Activated CD4-positive, alpha-beta T cell treated with anti-CD3 and anti-CD28 coated beads, Interleukin-2, amount 10 ng/mL, durations not matched to agents 24 days and 14 days (primary cell): ENCODE measurements around the gene B3GLCT. TPM values are rescaled to one million over a fixed set of nuclear protein-coding genes. Genes with fewer than 3 reads are reported as not detected.
"Not testable (repeated sequence)": the region's sequence is repeated elsewhere in the genome, so short reads cannot be mapped to it uniquely, and the experiment has no call there.

ENCODE experiments used
- DNase-seq: peaks from one replicate; pipeline ENCODE4 v3.0.0; 2022
- H3K27ac Mint-ChIP-seq: one replicate; pipeline ENCODE4 v1.8.0; 2022; ENCODE audit warnings: mild to moderate bottlenecking, mixed read lengths
- H3K27me3 Mint-ChIP-seq: one replicate; pipeline ENCODE4 v1.8.0; 2022; ENCODE audit warnings: mixed read lengths
- H3K36me3 Mint-ChIP-seq: one replicate; pipeline ENCODE4 v1.8.0; 2022; ENCODE audit warnings: low read depth, mild to moderate bottlenecking, mixed read lengths
- H3K4me1 Mint-ChIP-seq: one replicate; pipeline ENCODE4 v1.8.0; 2021; ENCODE audit warnings: mixed read lengths
- H3K4me3 Mint-ChIP-seq: one replicate; pipeline ENCODE4 v1.8.0; 2022; ENCODE audit warnings: mild to moderate bottlenecking, moderate library complexity, mixed read lengths
- H3K9me3 Mint-ChIP-seq: one replicate; pipeline ENCODE4 v1.8.0; 2021; ENCODE audit warnings: mixed read lengths
- intact Hi-C: fragments of 100-400 bp; cut with micrococcal nuclease; formaldehyde crosslinking; loops from one replicate; pipeline ENCODE4 v1.15.1; 2023
- total RNA-seq: library from RNA; stranded (reverse); gene quantifications from 2 replicates; pipeline ENCODE4 v1.2.3, GENCODE V29; 2022

The B3GLCT gene
- total RNA-seq, 1 donor from 2014 or later = 4.0 TPM

GRCh38 chr13:31334994-31335557, 135.3 kb downstream of the B3GLCT start:
- intact Hi-C loops = no loop called here

GRCh38 chr13:31339616-31340015, 139.8 kb downstream of the B3GLCT start:
- H3K27me3 Mint-ChIP-seq, H3K9me3 Mint-ChIP-seq, H3K4me1 Mint-ChIP-seq, H3K27ac Mint-ChIP-seq, DNase-seq, H3K4me3 Mint-ChIP-seq, H3K36me3 Mint-ChIP-seq, intact Hi-C loops: not testable (repeated sequence)

More at GRCh38 chr13:31334994-31335557, 135.3 kb downstream of the B3GLCT start:
- Mint-ChIP-seq H3K27ac (no peak overlapping the region), H3K9me3 (peaks cover 3% of the 10 kb centered on the region), H3K4me1 (no peaks in the 10 kb centered on the region), H3K4me3 (no peak overlapping the region), H3K36me3 (no peaks in the 10 kb centered on the region), H3K27me3 (peaks cover 2% of the 10 kb centered on the region)
- DNase-seq = no peak

- H3K36me3 Mint-ChIP-seq, H3K4me3 Mint-ChIP-seq, intact Hi-C loops, H3K9me3 Mint-ChIP-seq, H3K27ac Mint-ChIP-seq, H3K4me1 Mint-ChIP-seq, H3K27me3 Mint-ChIP-seq, DNase-seq: not testable (repeated sequence)
Measured at GRCh38 chr13:31340848-31341247, 141.1 kb downstream of the B3GLCT start.

GRCh38 chr13:31346891-31347290, 147.1 kb downstream of the B3GLCT start:
- no peak overlapping the region for H3K4me3 Mint-ChIP-seq

GRCh38 chr13:31349156-31349555, 149.4 kb downstream of the B3GLCT start:
- no peak overlapping the region for H3K4me3 Mint-ChIP-seq
- H3K27ac Mint-ChIP-seq = no peak overlapping the region
- peaks cover 11% of the 10 kb centered on the region for H3K27me3 Mint-ChIP-seq
- H3K36me3 Mint-ChIP-seq = no peaks in the 10 kb centered on the region
- intact Hi-C loops = no loop called here
- peaks cover 4% of the 10 kb centered on the region for H3K9me3 Mint-ChIP-seq
- no peak for DNase-seq
- no peaks in the 10 kb centered on the region for H3K4me1 Mint-ChIP-seq

More at GRCh38 chr13:31346891-31347290, 147.1 kb downstream of the B3GLCT start:
- intact Hi-C loops = no loop called here
- no peaks in the 10 kb centered on the region for H3K36me3 Mint-ChIP-seq
- H3K27me3 Mint-ChIP-seq = peaks cover 11% of the 10 kb centered on the region
- H3K27ac Mint-ChIP-seq = no peak overlapping the region
- DNase-seq = no peak
- peaks cover 3% of the 10 kb centered on the region for H3K9me3 Mint-ChIP-seq
- no peaks in the 10 kb centered on the region for H3K4me1 Mint-ChIP-seq

- Mint-ChIP-seq H3K27me3 (peaks cover 11% of the 10 kb centered on the region), H3K9me3 (peaks cover 8% of the 10 kb centered on the region), H3K27ac (no peak overlapping the region), H3K36me3 (no peaks in the 10 kb centered on the region), H3K4me3 (no peak overlapping the region), H3K4me1 (no peaks in the 10 kb centered on the region)
- DNase-seq = no peak
- intact Hi-C loops = no loop called here
Measured at GRCh38 chr13:31350560-31350959, 150.8 kb downstream of the B3GLCT start.

- intact Hi-C loops = no loop called here
- no peak overlapping the region for H3K4me3 Mint-ChIP-seq
- no peaks in the 10 kb centered on the region for H3K4me1 Mint-ChIP-seq
- H3K36me3 Mint-ChIP-seq = no peaks in the 10 kb centered on the region
- H3K27ac Mint-ChIP-seq = no peak overlapping the region
- H3K27me3 Mint-ChIP-seq = peaks cover 11% of the 10 kb centered on the region
- peaks cover 8% of the 10 kb centered on the region for H3K9me3 Mint-ChIP-seq
- no peak for DNase-seq
Measured at GRCh38 chr13:31351376-31351775, 151.6 kb downstream of the B3GLCT start.

- Mint-ChIP-seq H3K27me3 (peaks cover 11% of the 10 kb centered on the region), H3K9me3 (peaks cover 8% of the 10 kb centered on the region), H3K4me1 (no peaks in the 10 kb centered on the region), H3K36me3 (no peaks in the 10 kb centered on the region), H3K27ac (no peak overlapping the region), H3K4me3 (no peak overlapping the region)
- DNase-seq = no peak
- intact Hi-C loops = no loop called here
Measured at GRCh38 chr13:31352467-31352866, 152.7 kb downstream of the B3GLCT start.

GRCh38 chr13:31355001-31355400, 155.2 kb downstream of the B3GLCT start:
- Mint-ChIP-seq H3K27ac (no peak overlapping the region), H3K9me3 (peaks cover 8% of the 10 kb centered on the region), H3K4me3 (no peak overlapping the region), H3K36me3 (no peaks in the 10 kb centered on the region), H3K4me1 (no peaks in the 10 kb centered on the region), H3K27me3 (peaks cover 11% of the 10 kb centered on the region)
- no peak for DNase-seq
- intact Hi-C loops = no loop called here

GRCh38 chr13:31356991-31357390, 157.2 kb downstream of the B3GLCT start:
- no peaks in the 10 kb centered on the region for H3K36me3 Mint-ChIP-seq
- no peak for DNase-seq
- H3K9me3 Mint-ChIP-seq = peaks cover 4% of the 10 kb centered on the region
- no peaks in the 10 kb centered on the region for H3K27me3 Mint-ChIP-seq
- no peak overlapping the region for H3K27ac Mint-ChIP-seq
- intact Hi-C loops = no loop called here
- no peak overlapping the region for H3K4me3 Mint-ChIP-seq
- no peaks in the 10 kb centered on the region for H3K4me1 Mint-ChIP-seq

GRCh38 chr13:31357581-31357980, 157.8 kb downstream of the B3GLCT start:
- Mint-ChIP-seq H3K27me3 (no peaks in the 10 kb centered on the region), H3K9me3 (peaks cover 4% of the 10 kb centered on the region), H3K27ac (no peak overlapping the region), H3K36me3 (no peaks in the 10 kb centered on the region), H3K4me3 (no peak overlapping the region), H3K4me1 (no peaks in the 10 kb centered on the region)
- intact Hi-C loops = no loop called here
- no peak for DNase-seq

GRCh38 chr13:31361673-31362072, 161.9 kb downstream of the B3GLCT start:
- Mint-ChIP-seq H3K4me3 (no peak overlapping the region), H3K9me3 (no peaks in the 10 kb centered on the region), H3K27ac (no peak overlapping the region), H3K27me3 (no peaks in the 10 kb centered on the region), H3K36me3 (no peaks in the 10 kb centered on the region), H3K4me1 (no peaks in the 10 kb centered on the region)
- DNase-seq = no peak
- intact Hi-C loops = no loop called here

GRCh38 chr13:31365630-31366029, 165.9 kb downstream of the B3GLCT start:
- H3K4me3 Mint-ChIP-seq = no peak overlapping the region
- no peak for DNase-seq
- no peak overlapping the region for H3K27ac Mint-ChIP-seq
- peaks cover 3% of the 10 kb centered on the region for H3K9me3 Mint-ChIP-seq
- no peaks in the 10 kb centered on the region for H3K36me3 Mint-ChIP-seq
- no peaks in the 10 kb centered on the region for H3K27me3 Mint-ChIP-seq
- intact Hi-C loops = no loop called here
- no peaks in the 10 kb centered on the region for H3K4me1 Mint-ChIP-seq

- no peaks in the 10 kb centered on the region for H3K27me3 Mint-ChIP-seq
- H3K36me3 Mint-ChIP-seq = no peaks in the 10 kb centered on the region
- H3K9me3 Mint-ChIP-seq = peaks cover 3% of the 10 kb centered on the region
- DNase-seq = no peak
- H3K4me1 Mint-ChIP-seq = no peaks in the 10 kb centered on the region
- intact Hi-C loops = no loop called here
- H3K27ac Mint-ChIP-seq = no peak overlapping the region
- no peak overlapping the region for H3K4me3 Mint-ChIP-seq
Measured at GRCh38 chr13:31367410-31367809, 167.6 kb downstream of the B3GLCT start.

- H3K27ac Mint-ChIP-seq = no peak overlapping the region
- no peaks in the 10 kb centered on the region for H3K36me3 Mint-ChIP-seq
- H3K4me1 Mint-ChIP-seq = no peaks in the 10 kb centered on the region
- no peak overlapping the region for H3K4me3 Mint-ChIP-seq
- no peaks in the 10 kb centered on the region for H3K27me3 Mint-ChIP-seq
- intact Hi-C loops = no loop called here
- peaks cover 3% of the 10 kb centered on the region for H3K9me3 Mint-ChIP-seq
- no peak for DNase-seq
Measured at GRCh38 chr13:31369213-31369612, 169.4 kb downstream of the B3GLCT start.
